ENCODE results near the gene MPHOSPH9.

Gene MPHOSPH9

DNA sequence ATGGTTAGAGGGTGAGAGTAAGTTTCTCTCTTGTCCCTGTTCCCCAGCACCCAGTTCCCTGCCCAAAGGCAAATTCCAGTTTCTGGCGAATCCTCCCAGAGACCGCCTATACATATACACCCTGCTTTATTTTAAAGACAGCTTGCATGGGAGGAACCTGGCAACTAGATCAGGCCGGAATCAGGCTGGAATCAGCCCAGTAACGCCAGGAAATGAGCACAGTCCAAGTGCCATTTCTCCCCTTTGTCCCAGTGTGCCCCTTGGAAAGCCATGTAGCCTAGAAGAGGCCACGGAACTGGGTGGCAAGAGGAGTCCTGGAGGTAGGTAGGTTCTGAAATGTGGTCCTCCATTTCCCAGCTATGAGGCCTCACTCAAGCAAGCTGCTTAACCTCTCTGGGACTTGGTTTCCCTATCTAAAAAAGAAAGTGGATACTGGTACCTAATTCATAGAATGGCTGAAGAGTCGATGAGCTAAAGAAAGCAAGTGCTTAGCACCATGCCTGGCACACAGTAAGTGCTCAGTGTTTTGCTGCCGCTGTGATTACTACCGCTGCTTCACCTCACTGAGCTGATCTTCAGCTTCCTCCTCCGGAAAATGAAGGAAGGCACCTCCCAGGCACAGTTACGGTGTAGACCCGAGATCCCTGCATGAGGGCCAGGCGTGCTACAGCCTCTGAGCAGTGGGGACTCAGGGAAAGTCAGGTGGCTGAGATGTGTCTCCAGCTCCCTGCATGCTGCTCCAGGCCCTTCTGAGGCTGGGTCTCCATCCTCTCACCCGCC lies 118.4 kb downstream of the MPHOSPH9 start:
- TF ChIP-seq, protein P1, sequence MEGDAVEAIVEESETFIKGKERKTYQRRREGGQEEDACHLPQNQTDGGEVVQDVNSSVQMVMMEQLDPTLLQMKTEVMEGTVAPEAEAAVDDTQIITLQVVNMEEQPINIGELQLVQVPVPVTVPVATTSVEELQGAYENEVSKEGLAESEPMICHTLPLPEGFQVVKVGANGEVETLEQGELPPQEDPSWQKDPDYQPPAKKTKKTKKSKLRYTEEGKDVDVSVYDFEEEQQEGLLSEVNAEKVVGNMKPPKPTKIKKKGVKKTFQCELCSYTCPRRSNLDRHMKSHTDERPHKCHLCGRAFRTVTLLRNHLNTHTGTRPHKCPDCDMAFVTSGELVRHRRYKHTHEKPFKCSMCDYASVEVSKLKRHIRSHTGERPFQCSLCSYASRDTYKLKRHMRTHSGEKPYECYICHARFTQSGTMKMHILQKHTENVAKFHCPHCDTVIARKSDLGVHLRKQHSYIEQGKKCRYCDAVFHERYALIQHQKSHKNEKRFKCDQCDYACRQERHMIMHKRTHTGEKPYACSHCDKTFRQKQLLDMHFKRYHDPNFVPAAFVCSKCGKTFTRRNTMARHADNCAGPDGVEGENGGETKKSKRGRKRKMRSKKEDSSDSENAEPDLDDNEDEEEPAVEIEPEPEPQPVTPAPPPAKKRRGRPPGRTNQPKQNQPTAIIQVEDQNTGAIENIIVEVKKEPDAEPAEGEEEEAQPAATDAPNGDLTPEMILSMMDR (IDR thresholded peaks at IDR 0.05; ENCODE audit: insufficient read depth, low read length) = no peak
- TF ChIP-seq POLR2AphosphoS5 (IDR thresholded peaks at IDR 0.05; ENCODE audit: low read depth) (no peak), SPI1 (IDR thresholded peaks at IDR 0.05; ENCODE audit: borderline replicate concordance, low read depth) (no peak), GABPA (IDR thresholded peaks at IDR 0.05; ENCODE audit: low read depth) (no peak)
- TF ChIP-seq, protein P2, sequence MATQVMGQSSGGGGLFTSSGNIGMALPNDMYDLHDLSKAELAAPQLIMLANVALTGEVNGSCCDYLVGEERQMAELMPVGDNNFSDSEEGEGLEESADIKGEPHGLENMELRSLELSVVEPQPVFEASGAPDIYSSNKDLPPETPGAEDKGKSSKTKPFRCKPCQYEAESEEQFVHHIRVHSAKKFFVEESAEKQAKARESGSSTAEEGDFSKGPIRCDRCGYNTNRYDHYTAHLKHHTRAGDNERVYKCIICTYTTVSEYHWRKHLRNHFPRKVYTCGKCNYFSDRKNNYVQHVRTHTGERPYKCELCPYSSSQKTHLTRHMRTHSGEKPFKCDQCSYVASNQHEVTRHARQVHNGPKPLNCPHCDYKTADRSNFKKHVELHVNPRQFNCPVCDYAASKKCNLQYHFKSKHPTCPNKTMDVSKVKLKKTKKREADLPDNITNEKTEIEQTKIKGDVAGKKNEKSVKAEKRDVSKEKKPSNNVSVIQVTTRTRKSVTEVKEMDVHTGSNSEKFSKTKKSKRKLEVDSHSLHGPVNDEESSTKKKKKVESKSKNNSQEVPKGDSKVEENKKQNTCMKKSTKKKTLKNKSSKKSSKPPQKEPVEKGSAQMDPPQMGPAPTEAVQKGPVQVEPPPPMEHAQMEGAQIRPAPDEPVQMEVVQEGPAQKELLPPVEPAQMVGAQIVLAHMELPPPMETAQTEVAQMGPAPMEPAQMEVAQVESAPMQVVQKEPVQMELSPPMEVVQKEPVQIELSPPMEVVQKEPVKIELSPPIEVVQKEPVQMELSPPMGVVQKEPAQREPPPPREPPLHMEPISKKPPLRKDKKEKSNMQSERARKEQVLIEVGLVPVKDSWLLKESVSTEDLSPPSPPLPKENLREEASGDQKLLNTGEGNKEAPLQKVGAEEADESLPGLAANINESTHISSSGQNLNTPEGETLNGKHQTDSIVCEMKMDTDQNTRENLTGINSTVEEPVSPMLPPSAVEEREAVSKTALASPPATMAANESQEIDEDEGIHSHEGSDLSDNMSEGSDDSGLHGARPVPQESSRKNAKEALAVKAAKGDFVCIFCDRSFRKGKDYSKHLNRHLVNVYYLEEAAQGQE (IDR thresholded peaks at IDR 0.05; ENCODE audit: insufficient replicate concordance, low read depth) = no peak
- Histone ChIP-seq H3K27me3 (ENCODE audit: insufficient read depth, poor library complexity, severe bottlenecking) (no peaks in the 10 kb centered on the region), H3K4me3 (replicated peaks; ENCODE audit: insufficient read depth, low read length) (no peak overlapping the region), H3K27ac (replicated peaks) (no peak overlapping the region)
- DNase-seq (ENCODE audit: low read depth in 1 of 2, low spot score in 1 of 2) = no peak

DNA sequence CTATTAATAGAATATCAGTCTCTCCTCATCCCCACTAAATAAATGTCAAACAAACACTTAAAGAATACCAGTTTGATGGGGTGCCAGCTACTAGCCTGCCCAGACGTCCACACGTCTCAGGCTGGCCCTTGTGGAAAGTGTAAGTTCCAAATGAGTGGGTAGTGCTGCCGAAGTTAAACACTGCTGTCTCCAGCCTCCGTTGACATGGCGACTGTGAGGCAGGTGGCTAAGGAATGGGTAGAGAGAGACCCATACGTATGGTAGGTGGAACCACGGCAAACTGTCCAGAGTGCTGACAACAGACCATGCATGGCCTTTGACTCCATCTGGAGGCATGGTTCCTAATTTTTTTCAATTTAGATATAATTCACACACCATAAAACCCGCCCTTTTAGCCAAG lies 119.9 kb downstream of the MPHOSPH9 start:
- no peak overlapping the region for H3K4me3 ChIP-seq (replicated peaks; ENCODE audit: insufficient read depth, low read length)
- H3K27me3 ChIP-seq (ENCODE audit: insufficient read depth, poor library complexity, severe bottlenecking) = no peaks in the 10 kb centered on the region
- TF ChIP-seq, protein P2 (IDR thresholded peaks at IDR 0.05; ENCODE audit: insufficient replicate concordance, low read depth) = peak; percentile 45
- TF ChIP-seq SPI1 (IDR thresholded peaks at IDR 0.05; ENCODE audit: borderline replicate concordance, low read depth) = no peak
- H3K27ac ChIP-seq (replicated peaks) = no peak overlapping the region
- DNase-seq (ENCODE audit: low read depth in 1 of 2, low spot score in 1 of 2) = no peak

DNA sequence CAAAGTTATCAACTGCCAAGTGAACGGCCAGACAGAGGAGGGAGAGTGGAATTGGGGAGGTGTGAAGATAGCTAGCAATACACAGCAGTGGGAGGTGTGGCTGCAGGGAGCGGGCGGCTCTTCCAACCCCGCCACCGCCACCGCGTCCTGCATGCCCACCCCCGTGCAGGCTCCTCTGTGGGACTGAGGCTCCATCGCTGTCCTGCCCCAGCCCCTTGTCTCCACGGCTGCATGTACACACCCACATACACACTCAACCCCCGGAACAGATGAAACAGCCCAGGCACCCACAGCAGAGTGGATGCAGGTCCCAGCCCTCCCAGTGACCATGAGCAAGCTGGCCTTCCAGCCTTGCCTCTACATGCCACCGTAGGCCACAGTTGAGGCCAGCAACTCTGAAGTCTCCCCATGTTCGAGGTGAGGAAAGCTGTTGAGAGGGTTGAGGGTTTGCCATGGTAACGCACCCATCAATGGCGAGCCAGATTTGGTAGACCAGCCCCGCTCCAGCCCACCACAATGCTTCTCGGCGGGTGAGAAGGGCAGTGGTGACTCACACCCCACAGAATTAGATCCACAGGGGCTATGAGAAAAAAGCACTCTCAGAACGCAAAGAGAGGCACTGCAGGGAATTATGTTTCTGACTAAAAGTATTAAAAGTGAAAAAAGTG lies 121.3 kb downstream of the MPHOSPH9 start:
- TF ChIP-seq GABPA (IDR thresholded peaks at IDR 0.05; ENCODE audit: low read depth) = no peak
- TF ChIP-seq SPI1 (IDR thresholded peaks at IDR 0.05; ENCODE audit: borderline replicate concordance, low read depth) = no peak
- TF ChIP-seq, protein P2 (IDR thresholded peaks at IDR 0.05; ENCODE audit: insufficient replicate concordance, low read depth) = no peak
- no peak for TF ChIP-seq POLR2AphosphoS5 (IDR thresholded peaks at IDR 0.05; ENCODE audit: low read depth)
- TF ChIP-seq, protein P1 (IDR thresholded peaks at IDR 0.05; ENCODE audit: insufficient read depth, low read length) = no peak
- DNase-seq (ENCODE audit: low read depth in 1 of 2, low spot score in 1 of 2) = no peak
- H3K27ac ChIP-seq (replicated peaks) = no peak overlapping the region
- H3K4me3 ChIP-seq (replicated peaks; ENCODE audit: insufficient read depth, low read length) = no peak overlapping the region
- H3K27me3 ChIP-seq (ENCODE audit: insufficient read depth, poor library complexity, severe bottlenecking) = no peaks in the 10 kb centered on the region

Measured in HL-60 (cell line).